K562 (cell line): ENCODE measurements around the gene WNT6. TPM values are rescaled to one million over a fixed set of nuclear protein-coding genes. Genes with fewer than 3 reads are reported as not detected.

Experiments used
- ADNP ChIP-seq: fragments of 200-800 bp; sonication (Bioruptor generic); IDR thresholded peaks from 2 replicates; pipeline ENCODE4 v1.6.1; 2016; ENCODE audit warnings: missing genetic modification characterization, missing compliant biosample characterization
- CHD1 ChIP-seq: fragments of 200-600 bp; sonication (generic); IDR thresholded peaks from one replicate; pipeline ENCODE4 v1.6.1; 2012; ENCODE audit warnings: mild to moderate bottlenecking, moderate library complexity, low read length, inconsistent platforms
- CREB1 ChIP-seq, 2 experiments: sonication (generic) in 1 of 2; formaldehyde crosslinking in 1 of 2; IDR thresholded peaks; 2 replicates each; pipeline versions ENCODE4 v1.6.1 to v1.8.0; 2012 to 2022; ENCODE audit warnings: inconsistent platforms in 1 of 2, mild to moderate bottlenecking in 1 of 2, missing genetic modification reagents in 1 of 2, moderate library complexity in 1 of 2
- CTBP1 ChIP-seq: fragments of 450-650 bp; IDR thresholded peaks from 2 replicates; pipeline ENCODE4 v1.6.1; 2016; ENCODE audit warnings: borderline replicate concordance
- FOXA3 ChIP-seq, 2 experiments: fragments of 450-650 bp in 1 of 2; sonication (generic) in 1 of 2; formaldehyde crosslinking; IDR thresholded peaks in 1 of 2; conservative IDR thresholded peaks in 1 of 2; 2 replicates each; pipeline versions ENCODE4 v1.4.0 to v1.8.0; 2020 to 2022; ENCODE audit warnings: mild to moderate bottlenecking in 2 of 2, missing genetic modification reagents in 1 of 2
- FOXK1 ChIP-seq: sonication (generic); formaldehyde crosslinking; IDR thresholded peaks from 2 replicates; pipeline ENCODE4 v1.8.0; 2022; ENCODE audit warnings: missing genetic modification reagents, mild to moderate bottlenecking, borderline replicate concordance
- HDGF ChIP-seq: fragments of 450-650 bp; IDR thresholded peaks from 2 replicates; pipeline ENCODE4 v1.6.1; 2016
- KDM4B ChIP-seq, 2 experiments: fragments of 450-650 bp in 1 of 2; sonication (generic) in 1 of 2; IDR thresholded peaks; 2 replicates each; pipeline ENCODE4 v1.6.1; 2016 to 2017; ENCODE audit warnings: borderline replicate concordance in 2 of 2, antibody characterized with exemption in 1 of 2, low read depth in 1 of 2, mild to moderate bottlenecking in 1 of 2
- L3MBTL2 ChIP-seq: fragments of 450-650 bp; IDR thresholded peaks from 2 replicates; pipeline ENCODE4 v1.6.1; 2016; ENCODE audit warnings: mild to moderate bottlenecking, moderate library complexity
- MEF2D ChIP-seq: conservative IDR thresholded peaks from 2 replicates; pipeline ENCODE4 v1.6.1; 2016; ENCODE audit warnings: low read depth, missing genetic modification characterization, missing compliant biosample characterization
- RB1 ChIP-seq: fragments of 450-650 bp; IDR thresholded peaks from 2 replicates; pipeline ENCODE4 v1.6.1; 2017; ENCODE audit warnings: low read depth, mild to moderate bottlenecking
- REST ChIP-seq, 2 experiments: fragments of 450-650 bp; formaldehyde crosslinking in 1 of 2; IDR thresholded peaks; 2 replicates each; pipeline versions ENCODE4 v1.4.0 to v1.6.1; 2014 to 2020; ENCODE audit warnings: mild to moderate bottlenecking in 2 of 2, borderline replicate concordance in 1 of 2, low read depth in 1 of 2
- RFX1 ChIP-seq: fragments of 450-650 bp; IDR thresholded peaks from 2 replicates; pipeline ENCODE4 v1.6.1; 2016; ENCODE audit warnings: mild to moderate bottlenecking, moderate library complexity
- SP1 ChIP-seq: sonication (generic); formaldehyde crosslinking; IDR thresholded peaks from 2 replicates; pipeline ENCODE4 v1.8.1; 2022; ENCODE audit warnings: mild to moderate bottlenecking, missing genetic modification reagents
- SUPT5H ChIP-seq: fragments of 450-650 bp; IDR thresholded peaks from 2 replicates; pipeline ENCODE4 v1.6.1; 2016
- TFAM ChIP-seq: fragments of 250-450 bp; sonication (Bioruptor Pico); conservative IDR thresholded peaks from 2 replicates; pipeline ENCODE4 v1.5.0; 2021; ENCODE audit warnings: mild to moderate bottlenecking, moderate library complexity
- ZNF165 ChIP-seq: fragments of 250-450 bp; sonication (Bioruptor Pico); IDR thresholded peaks from 2 replicates; pipeline ENCODE4 v1.4.0; 2020; ENCODE audit warnings: borderline replicate concordance
- ZNF384 ChIP-seq: IDR thresholded peaks from 2 replicates; pipeline ENCODE4 v1.6.1; 2012; ENCODE audit warnings: low read depth, low read length, improper control_type of control experiment
- ZNF449 ChIP-seq: fragments of 250-450 bp; sonication (Bioruptor Pico); IDR thresholded peaks from 2 replicates; pipeline ENCODE4 v1.8.0; 2022; ENCODE audit warnings: moderate library complexity, mild to moderate bottlenecking, inconsistent platforms
- ZNF57 ChIP-seq: fragments of 450-650 bp; formaldehyde crosslinking; IDR thresholded peaks from 2 replicates; pipeline ENCODE4 v1.4.0; 2020; ENCODE audit warnings: mild to moderate bottlenecking, moderate library complexity
- polyA plus RNA-seq, 8 experiments: library from polyadenylated mRNA; depleted of rRNA in 4 of 8; stranded (reverse) in 5 of 8; unstranded in 3 of 8; fragments of >200 nt; fragmentation: Nextera tagmentation in 2 of 8; fragmentation: Illumina TruSeq in 1 of 8; extraction: Ambion mirVana in 2 of 8; extraction: Trizol in 1 of 8; gene quantifications; 2 replicates each; pipeline versions ENCODE4 v1.2.1 to v1.2.3, GENCODE V29; 2011 to 2014; ENCODE audit warnings: inconsistent platforms in 1 of 8, missing spikeins in 1 of 8
- total RNA-seq, 7 experiments: library from RNA; depleted of rRNA in 6 of 7; stranded (reverse); fragments of >200 nt in 6 of 7; fragmentation: Illumina TruSeq in 2 of 7; extraction: Trizol in 2 of 7; gene quantifications; 2 replicates each; pipeline versions ENCODE4 v1.2.1 to v1.2.3, GENCODE V29; 2011 to 2021; ENCODE audit warnings: low replicate concordance in 1 of 7

Gene WNT6
- total and polyA plus RNA-seq, 9 of the 15 experiments (the other 6 are each of a cell fraction or from before 2014, with no cell fraction given), result not detected

GRCh38 chr2:218898109-218898878 lies 38.7 kb downstream of the WNT6 start (continued):
- TF ChIP-seq REST (IDR thresholded peaks at IDR 0.05; ENCODE audit: borderline replicate concordance), result peak; percentile 70; the same call in 1 of the 2 replicates
- no peak for TF ChIP-seq REST (CRISPR knock-in tag; IDR thresholded peaks at IDR 0.05; ENCODE audit: low read depth)
- peak; percentile 43; the same call in 1 of the 2 replicates for TF ChIP-seq SP1 (CRISPR knock-in tag)
- no peak for TF ChIP-seq ZNF165 (CRISPR knock-in tag)
- no peak for TF ChIP-seq MEF2D (tag)
- no peak for TF ChIP-seq ZNF449 (CRISPR knock-in tag)
- TF ChIP-seq TFAM (CRISPR knock-in tag), result no peak
- TF ChIP-seq HDGF, result no peak
- TF ChIP-seq ZNF57 (CRISPR knock-in tag), result no peak
- TF ChIP-seq FOXK1, result no peak
- TF ChIP-seq CTBP1, result peak; percentile 66; the same call in 1 of the 2 replicates
- TF ChIP-seq RB1, result peak; percentile 80
- TF ChIP-seq L3MBTL2, result peak; percentile 95
- TF ChIP-seq FOXA3 (CRISPR knock-in tag; conservative IDR thresholded peaks at IDR 0.05 in 1 of 2, IDR thresholded peaks at IDR 0.05 in 1 of 2), result no peak
- no peak for TF ChIP-seq KDM4B (IDR thresholded peaks at IDR 0.05; ENCODE audit: borderline replicate concordance in 2 of 2, low read depth in 1 of 2)
- no peak for TF ChIP-seq ZNF384
- no peak for TF ChIP-seq RFX1
- no peak for TF ChIP-seq CHD1
- TF ChIP-seq SUPT5H, result no peak
- no peak for TF ChIP-seq ADNP (tag)
- no peak for TF ChIP-seq CREB1 (IDR thresholded peaks at IDR 0.05)
- 0 out of 2 replicates have a peak, but pooled peaks have one; percentile 21 for TF ChIP-seq CREB1 (CRISPR knock-in tag; IDR thresholded peaks at IDR 0.05)
